Measurements from ENCODE around the gene CCDC175.
A peak's percentile ranks its signal among the peaks of the same experiment; 100 is the strongest.

Gene CCDC175

DNA sequence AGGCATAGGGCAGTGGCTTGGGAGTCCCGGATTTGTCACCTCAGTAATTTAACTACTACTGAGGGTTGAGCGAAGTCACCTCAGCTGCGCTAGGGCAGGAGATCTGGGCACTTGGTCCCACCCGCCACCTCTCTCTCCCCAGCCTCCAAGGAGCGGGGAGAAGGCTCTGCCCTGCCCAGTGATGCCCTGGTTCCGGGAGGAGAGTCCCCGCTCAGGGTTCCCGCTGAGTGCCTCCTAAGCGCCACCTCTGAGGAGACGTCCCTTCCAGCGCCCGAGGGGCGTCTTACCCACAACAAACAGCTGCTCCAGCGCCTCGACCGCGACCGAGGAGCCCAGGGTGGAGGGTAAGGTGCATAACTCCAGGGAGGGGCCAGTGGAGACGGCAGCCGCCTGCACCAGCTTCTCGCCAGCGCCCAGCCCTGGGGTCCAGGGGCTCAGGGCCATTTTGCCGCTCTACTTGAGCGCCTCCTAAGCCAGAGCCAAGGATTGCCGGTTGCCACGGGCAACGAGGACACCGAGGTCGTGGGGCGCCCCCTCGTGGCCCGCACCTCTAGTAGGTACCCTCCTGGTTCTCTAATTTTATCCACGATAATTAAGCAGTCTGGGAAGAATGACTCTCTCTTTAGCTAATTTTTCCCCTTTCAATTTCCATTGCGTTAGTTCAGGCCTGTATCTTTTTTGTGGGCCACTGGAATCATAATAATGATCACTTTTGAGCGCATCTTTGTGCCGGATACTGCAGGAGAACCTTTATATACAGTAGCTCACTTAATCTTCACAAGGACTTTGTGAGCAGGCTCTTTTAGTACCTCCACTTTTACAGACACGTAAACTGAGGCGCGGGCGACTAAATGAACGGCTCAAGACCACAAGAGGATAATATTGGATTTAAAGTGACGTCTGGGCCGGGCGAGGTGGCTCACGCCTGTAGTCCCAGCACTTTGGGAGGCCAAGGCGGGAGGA lies at the start of gene CCDC175:
TSS of gene CCDC175 (minus strand) at position 481 of the 963 bp plus-strand sequence. CDS start at position 444, 37 bp downstream.
- DNase-seq: peak; percentile 78

DNA sequence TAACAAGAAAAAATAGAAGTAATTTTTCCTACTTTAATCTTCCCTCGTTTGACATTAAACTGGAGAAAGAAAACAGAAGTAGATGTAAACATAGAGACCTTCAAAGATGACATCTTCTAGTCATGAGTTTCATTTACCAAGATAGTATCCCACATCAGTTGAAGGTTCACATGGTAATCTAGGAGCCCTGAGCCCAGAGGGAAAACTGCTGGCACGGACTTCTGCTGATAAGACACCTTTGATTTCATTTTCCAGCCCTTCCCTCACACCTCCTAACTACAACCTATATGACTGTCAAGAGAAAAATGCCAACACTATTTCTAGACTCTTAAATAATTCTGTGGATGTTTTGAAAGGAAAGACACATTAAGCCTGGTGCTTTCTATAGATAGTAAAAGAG lies 46.0 kb upstream of the CCDC175 start:
- DNase-seq: no peak

DNA sequence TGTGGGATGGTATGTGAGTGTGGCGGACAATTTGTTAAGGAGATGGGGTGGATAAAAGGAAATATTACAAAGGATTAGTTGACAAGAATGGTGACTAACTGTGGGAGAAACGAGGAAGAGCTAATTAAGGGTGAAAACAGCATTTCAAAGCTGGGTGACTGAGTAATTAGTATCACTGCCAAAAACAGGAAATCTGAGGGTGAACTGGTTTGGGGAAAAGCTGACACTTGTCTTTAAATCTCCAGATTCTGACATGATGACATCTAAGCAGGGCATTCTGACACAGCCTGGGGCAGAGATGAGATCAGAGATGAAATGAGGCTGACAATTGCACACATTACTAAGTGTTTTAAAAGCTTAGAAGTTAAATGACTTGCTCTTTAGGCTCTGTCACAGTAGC lies 42.4 kb upstream of the CCDC175 start:
- no peak for DNase-seq

DNA sequence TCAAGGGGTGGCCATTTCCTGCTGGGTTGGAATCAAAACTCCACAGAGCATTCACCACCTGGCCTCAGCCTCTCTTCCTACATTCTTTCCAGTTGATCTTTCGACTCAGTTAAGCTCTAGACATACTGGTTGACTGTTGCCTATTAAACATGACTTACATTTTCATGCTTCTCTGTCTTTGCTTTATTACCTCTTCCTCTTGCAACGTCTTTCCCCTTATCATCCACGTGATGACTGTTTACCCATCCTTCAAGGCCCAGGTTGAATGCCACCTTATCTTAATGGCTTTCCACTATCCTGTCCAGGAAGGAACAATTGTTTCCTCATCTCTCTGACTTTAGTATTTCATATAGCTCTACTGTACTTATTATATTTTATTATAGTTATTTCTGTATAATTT lies 24.4 kb upstream of the CCDC175 start:
- no peak for DNase-seq

DNA sequence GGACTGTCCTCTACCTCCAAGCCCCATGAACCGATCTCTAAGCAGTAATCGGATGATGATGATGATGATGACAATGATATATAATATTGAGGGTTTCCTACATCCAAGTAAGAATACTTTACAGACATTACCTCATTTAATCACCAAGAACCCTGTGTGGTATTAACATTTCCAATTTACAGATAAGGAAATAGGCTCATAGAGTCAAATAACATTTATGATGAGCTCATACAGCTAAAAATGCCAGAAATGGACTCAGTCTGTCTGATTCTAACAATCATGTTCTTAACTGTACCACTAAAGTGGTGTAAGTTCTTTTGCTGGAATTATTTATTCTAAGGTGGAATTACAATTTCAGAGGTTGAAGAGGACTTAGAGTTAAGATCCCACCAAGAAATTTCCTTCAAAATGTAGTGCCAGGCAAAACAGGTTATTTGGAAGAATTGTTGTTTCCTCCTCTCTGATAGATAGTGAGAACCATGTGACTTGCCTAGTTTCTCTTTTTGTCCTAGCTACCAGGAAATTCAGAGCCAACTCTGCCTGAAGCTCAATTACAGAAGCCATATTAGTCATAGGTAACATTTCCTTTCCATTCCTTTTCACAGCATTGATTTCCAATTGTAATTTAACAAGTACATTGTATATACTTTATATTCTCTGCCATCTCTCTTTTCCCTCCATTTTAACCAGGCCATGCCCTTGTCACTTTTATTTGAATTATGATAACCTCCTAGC lies 23.8 kb upstream of the CCDC175 start:
- no peak for DNase-seq

DNA sequence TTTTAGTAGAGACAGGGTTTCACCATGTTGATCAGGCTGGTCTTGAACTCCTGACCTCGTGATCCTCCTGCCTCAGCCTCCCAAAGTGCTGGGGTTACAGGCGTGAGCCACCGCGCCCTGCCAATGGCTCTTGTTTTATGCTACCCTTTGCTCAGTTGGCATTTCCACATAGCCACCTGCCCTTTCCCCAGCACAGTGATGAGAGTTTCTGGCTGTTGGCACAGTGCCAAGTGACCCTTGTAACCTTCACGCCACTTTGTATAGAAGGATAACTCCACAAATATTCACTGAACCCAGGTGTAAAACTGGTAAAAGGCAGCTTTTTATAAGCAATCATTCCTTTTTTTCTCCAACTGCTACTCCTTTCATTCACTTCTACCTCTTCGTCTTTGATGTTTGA lies 18.5 kb upstream of the CCDC175 start:
- DNase-seq: no peak

DNA sequence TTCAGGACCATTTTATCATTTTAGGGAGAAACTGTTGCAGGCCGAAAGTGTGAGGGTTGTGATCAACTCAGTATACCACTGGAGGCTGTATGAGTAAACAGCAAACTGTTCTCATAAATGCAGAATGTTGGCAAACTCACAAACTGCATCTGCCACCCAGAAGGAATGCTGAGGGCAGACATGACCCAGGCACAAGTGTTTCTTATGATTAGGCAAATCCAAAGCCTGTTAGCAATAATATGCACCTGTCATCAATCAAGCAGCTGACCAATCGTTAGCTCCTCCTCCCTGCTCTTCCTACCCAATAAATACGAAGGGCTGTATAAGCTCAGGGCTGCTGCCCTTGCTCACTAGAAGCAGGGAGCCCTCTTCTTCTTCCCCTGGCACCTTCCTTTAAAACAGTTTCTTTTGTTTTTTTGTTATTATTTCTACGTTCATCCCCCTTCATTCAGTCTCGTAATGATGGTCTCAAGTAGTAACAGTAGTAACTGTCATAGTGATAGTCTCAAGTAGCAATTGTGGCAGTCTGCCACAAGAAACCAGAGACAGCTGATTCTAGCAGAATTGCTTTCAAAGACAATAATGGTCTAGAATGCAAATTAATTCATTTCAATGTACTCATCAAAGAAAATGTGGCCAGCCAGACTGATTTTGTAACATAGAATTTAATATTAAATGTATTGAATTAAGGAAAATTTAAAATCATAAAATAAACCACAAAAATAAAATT lies 15.2 kb upstream of the CCDC175 start:
- no peak for DNase-seq

DNA sequence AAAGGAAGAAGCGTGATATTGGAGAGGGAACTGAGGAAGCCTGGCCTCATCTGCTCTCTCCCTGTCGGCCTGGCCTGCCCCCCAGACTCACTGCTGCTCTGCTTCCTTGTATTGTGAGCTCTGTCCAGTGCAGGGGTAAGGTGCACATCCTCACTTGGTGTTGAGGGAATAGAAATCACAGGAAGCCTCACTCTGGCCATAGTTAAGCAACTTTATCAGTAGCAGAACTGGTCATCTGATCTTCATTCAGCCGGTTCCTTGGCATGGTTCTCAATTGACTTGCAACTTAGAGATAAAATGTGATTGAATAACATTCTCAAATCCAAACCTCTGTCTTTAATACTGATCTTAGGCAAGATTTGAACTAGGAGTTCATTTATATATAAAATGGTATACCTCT lies 11.5 kb upstream of the CCDC175 start:
- no peak for DNase-seq

DNA sequence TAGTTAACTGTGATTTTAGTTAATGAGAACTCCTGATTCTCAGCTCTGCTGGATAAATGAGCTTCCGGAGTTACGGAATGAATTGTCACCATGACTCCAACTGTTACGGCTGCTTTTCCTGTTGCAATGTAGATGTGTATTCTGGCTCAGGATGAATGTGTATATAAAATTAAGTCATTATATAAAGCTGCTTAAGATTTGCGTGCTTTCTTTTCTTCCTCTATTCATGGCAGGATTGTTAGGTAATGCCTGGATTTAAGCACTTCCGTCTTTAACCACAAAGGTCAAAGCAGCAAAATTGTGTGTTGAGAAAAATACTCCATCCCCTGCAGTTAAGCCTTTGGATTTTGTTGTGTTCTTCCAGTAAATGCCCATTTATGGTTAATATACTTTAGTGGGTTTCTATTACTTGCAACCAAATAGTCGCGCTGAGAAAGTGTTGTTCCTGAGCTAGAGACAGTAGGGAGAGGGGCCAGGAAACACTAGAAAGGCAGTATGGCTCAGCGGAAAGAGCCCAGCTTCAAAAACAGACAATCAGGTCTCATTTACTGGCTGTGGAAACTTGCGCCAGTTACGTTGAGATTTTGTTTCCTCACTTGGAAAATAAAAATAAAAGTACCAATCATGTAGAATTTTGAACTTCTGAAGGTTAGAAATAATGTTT lies 9.4 kb upstream of the CCDC175 start:
- no peak for DNase-seq

DNA sequence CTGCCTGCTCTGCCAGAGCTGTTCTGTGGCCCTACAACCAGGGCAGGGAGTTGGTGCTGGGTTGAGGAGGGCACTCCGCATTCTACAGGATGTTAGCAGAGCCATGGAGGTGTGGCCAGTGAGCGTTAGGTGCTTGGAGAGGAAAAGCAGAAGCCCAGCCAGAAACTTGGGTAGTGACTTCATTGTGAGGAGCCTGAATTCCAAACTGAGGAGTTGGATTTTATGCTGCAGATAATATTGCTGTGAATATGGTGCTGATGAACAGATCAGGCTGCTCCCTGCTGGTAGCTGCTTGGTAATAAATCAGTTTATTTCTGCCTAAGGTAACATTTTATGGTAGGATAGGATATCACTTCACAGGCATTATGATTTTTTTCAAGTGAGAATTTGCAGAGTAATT lies 7.1 kb upstream of the CCDC175 start:
- DNase-seq: no peak

DNA sequence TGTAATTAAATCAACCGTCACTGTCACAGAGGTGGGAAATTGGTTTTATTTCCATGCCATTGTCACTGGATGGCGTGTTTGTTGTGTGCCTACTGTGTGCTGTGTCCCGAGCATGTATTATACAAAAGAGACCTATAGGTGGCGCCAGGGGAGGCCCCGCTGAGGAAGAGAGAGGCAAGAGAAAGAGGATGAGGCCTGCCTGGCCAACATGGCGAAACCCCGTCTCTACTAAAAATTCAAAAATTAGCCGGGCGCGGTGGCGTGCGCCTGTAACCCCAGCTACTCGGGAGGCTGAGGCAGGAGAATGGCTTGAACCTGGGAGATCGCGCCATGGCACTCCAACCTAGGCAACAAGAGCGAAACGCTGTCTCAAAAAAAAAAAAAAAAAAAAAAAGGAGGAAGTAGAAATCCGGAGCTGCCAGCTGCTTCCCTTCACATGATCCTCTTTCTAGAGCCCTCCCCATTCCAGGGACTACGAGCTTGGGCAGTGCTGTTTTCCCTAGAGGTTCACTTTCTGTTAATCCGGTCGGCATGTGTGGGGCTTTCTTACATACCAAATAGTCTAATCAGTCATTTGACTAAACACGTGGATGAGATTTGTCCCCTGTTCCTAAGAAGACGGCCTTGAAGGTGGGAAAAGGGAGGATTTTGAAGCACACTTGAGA lies 6.4 kb upstream of the CCDC175 start:
- DNase-seq: no peak

DNA sequence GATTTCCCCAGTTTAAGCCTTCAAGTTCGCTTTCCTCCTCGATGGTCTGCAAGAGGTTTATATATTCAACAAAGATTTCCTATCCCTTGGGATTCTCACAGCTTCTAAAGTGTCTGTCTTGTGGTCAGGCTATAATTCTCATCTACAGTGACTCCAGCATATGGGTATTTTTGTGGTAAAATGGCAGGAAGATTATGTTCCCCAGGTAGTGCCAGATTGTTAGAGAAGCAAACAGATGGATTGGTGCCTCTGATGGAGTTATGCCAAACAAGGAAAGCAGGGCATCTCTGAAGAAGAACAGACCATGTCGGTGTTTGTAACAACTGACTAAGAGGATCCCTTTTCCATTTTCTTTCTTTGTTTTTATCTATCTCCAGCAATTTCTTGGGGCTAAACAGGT lies 5.5 kb upstream of the CCDC175 start:
- DNase-seq: no peak

DNA sequence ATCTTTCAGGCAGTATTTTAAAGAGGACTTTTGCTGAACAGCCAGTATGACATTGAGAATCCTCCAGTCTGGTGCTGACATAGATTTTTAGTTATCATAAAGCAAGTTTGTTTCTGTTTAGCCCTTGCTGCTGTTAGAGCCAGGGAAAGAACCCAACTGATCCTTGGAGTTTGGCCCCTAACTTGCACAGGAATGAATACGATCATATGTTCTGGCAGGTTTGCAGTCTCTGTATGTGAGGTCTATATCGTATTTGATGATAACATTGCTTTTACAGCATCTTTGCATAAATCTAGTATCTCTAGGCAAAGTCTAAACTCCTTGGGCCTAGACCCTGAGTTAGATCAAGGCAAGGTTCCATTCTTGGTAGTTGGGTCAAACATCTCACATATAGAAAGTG lies 4.3 kb upstream of the CCDC175 start:
- no peak for DNase-seq

DNA sequence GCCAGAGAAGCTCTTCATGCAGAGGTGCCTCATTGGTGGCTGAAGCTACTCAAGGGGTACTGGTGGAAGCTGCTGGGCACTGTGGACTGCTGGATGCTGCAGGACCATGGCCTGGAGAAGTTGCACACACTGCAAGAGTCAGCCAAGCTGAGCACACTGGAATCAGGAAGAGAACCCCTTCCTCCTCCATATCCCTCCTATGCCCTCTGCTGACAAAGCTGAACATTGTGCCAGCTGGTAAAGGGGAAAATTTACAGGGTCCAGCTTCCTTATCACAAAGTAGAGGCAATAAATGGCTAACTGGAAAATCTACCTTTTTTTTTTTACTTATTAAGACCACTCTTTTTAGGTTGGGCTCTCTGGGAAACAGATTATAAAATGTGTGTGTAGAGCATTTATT lies 6.5 kb downstream of the CCDC175 start:
- no peak for DNase-seq

DNA sequence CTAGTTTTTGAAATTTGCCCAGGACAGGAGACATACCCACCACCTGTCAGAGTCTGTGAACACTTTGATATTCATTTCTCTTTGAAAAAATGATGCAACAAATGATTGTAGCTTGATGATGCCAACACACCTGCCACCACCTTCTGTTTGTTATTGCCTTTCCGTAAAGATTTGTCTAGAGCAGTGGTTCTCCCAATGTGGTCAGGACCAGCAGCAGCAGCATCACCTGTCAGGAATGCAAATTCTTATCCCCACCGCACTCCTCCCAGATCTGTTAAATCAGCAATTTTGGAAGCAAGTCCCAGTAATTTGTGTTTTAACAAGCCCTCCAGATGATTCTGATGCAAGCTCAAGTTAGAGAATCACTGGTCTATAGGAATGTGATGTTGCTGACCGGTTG lies 9.9 kb downstream of the CCDC175 start:
- no peak for DNase-seq

DNA sequence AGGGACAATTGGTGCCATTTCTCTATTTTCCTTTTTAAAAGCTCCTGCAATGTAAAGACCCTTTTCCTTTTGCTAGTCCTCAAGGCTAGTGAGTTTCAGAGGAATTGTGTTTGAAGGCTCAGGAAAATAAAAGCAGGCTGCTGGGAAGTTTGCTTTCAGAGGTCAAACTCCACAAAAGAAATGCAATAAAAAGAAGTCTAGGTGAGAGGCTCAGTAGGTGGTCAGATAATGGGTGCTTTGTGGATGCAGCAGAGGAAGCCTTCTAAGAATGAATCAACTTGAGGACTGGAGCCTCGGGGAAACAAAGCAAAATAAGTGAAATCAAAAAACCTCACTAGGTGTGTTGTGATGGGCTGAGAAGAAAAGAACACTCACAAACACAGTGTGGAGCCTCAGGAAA lies 10.3 kb downstream of the CCDC175 start:
- no peak for DNase-seq

DNA sequence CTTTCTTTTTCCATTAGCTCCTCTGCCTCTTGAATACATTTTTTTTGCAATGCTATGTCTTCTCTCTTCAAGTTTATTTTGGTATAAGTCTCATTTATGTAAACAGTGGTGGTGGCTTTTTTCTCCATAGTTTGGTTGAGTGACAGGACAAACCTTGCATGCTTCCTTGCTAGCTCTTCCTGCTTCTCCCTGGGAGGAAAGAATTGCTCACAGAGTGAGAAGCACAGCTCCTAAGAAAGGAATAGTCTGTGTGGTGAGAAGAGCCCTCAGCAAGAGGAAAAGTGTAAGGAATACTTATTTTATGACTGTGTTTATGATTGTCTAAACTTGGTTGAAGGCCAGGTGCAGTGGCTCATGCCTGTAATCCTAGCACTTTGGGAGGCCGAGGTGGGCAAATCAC lies 11.5 kb downstream of the CCDC175 start:
- DNase-seq: no peak

DNA sequence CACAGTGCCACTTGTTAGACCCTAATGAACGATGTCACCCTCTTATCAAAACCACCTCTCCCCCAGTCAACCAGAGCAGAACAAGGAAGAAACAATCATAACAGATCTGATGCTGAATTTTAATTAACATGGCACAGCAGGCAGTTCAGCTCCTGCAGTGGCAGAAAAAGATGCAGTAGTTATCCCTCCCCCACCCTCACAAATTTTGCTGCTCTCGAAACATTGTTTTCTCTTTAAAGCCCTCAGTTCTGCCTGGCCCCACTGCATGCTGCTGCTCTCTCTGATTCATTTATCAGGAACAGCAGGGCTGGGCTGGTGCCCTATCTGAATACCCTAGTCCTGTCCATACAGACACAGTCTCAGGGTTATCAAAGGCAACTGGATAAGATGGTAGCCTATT lies 12.2 kb downstream of the CCDC175 start:
- no peak for DNase-seq

DNA sequence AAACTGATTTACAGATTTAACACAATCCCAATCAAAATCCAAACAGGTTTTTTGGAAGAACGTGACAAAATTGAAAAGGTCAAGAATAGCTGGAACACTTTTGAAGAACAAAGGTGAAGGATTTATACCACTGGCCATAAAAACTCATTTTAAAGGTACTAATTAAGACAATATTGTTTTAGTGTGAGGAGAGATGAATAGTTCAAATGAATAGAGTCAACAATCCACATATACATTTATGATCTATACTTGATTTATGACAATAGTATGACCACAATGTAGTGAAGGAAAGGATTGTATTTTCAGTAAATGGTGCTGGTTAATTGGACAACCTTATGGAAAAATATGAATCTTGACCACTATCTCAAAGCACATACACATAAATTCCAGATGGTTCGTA lies 29.3 kb downstream of the CCDC175 start:
- no peak for DNase-seq

DNA sequence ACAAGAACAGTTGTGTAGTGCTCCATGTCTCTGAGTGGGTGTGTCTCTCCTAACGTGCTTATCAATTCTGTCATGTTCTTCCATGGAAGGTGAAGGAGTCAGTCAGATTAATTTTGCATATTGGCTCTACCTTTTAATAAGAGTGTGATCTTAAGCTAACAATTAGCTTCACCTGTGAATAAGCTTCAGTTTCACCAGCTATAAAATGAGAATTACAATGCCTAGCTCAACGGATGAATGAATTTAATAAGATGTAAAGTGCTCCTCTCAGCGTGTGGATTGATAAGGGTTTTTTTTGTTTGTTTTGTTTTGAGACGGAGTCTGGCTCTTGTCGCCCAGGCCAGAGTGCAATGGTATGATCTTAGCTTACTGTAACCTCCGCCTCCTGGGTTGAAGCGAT lies 32.7 kb downstream of the CCDC175 start:
- DNase-seq: no peak

DNA sequence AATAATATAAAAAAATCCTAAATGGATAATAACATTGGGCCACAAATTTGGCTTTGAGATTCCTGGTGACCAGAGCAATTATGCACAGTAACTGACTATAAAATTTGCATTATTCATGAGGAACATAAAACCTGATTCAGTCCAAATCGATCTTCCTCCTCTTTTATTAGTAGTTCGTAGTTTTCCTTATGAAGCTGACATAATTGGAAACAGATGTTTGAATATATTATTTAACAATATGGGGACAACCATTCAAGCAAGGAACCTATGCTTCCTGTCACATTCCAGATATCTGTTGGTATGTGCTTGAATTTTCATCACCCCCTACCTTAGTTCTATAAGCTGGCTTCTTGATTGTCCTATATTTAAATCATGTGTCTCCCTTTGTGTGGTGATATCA lies 34.9 kb downstream of the CCDC175 start:
- no peak for DNase-seq

DNA sequence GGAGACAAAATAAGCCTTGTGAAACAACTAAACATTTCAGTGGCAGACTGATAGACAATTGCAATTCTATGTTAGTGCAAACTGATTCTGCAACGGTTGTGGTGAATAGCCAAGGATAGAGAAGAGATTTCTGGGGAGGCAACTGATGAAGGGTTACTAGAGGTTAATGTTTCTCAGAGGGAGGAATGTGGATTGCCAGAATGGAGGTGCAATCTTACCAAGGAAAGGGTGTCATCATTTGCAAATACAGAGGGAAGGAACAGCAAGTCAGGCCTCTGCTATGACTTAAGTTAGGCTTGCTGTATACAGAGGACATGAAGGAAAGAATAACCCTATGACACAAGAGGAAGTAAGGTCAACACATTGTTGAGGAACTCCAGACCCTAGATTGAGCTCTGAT lies 35.8 kb downstream of the CCDC175 start:
- DNase-seq: no peak

All from femur (tissue), 1 donor.